Measurements from ENCODE around the gene TOM1L2.

- TF ChIP-seq, protein P1, sequence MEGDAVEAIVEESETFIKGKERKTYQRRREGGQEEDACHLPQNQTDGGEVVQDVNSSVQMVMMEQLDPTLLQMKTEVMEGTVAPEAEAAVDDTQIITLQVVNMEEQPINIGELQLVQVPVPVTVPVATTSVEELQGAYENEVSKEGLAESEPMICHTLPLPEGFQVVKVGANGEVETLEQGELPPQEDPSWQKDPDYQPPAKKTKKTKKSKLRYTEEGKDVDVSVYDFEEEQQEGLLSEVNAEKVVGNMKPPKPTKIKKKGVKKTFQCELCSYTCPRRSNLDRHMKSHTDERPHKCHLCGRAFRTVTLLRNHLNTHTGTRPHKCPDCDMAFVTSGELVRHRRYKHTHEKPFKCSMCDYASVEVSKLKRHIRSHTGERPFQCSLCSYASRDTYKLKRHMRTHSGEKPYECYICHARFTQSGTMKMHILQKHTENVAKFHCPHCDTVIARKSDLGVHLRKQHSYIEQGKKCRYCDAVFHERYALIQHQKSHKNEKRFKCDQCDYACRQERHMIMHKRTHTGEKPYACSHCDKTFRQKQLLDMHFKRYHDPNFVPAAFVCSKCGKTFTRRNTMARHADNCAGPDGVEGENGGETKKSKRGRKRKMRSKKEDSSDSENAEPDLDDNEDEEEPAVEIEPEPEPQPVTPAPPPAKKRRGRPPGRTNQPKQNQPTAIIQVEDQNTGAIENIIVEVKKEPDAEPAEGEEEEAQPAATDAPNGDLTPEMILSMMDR (IDR thresholded peaks at IDR 0.05; ENCODE audit: low read length): no peak
- no peak for TF ChIP-seq EZH2 (optimal IDR thresholded peaks at IDR 0.05; ENCODE audit: low read depth, low read length)
Measured at GRCh38 chr17:17824119-17824782, 147.9 kb downstream of the TOM1L2 start.

All from MM.1S (cell line).